Activated B cell treated with CpG ODN at 0.5 μM for 24 hours (primary cell): ENCODE measurements around the gene ARNT2. TPM values are rescaled to one million over a fixed set of nuclear protein-coding genes. Genes with fewer than 3 reads are reported as not detected.

ENCODE experiments used
- ATAC-seq: fragments of 200-7000 bp; cut with Tn5 transposase; one replicate; pipeline ENCODE4 v1.10.0; 2021; ENCODE audit warnings: low read depth, mild to moderate bottlenecking, moderate library complexity
- CTCF ChIA-PET: fragments of 350-600 bp; sonication (Branson Sonifier 250); formaldehyde crosslinking; loops from one replicate; lab custom pipeline; 2021; ENCODE audit warnings: antibody characterized with exemption; lab: Charles Lee
- POLR2A ChIA-PET: fragments of 350-600 bp; sonication (Branson Sonifier 250); formaldehyde crosslinking; loops from one replicate; lab custom pipeline; 2021; ENCODE audit warnings: antibody characterized with exemption; lab: Charles Lee
- DNase-seq: peaks from one replicate; pipeline ENCODE4 v3.0.0; 2022
- H3K27ac Mint-ChIP-seq: one replicate; pipeline ENCODE4 v1.8.0; 2020; ENCODE audit warnings: mixed read lengths
- H3K27me3 Mint-ChIP-seq: one replicate; pipeline ENCODE4 v1.8.0; 2021; ENCODE audit warnings: mixed read lengths
- H3K36me3 Mint-ChIP-seq: one replicate; pipeline ENCODE4 v1.8.0; 2021; ENCODE audit warnings: low read depth, mixed read lengths
- H3K4me1 Mint-ChIP-seq: one replicate; pipeline ENCODE4 v1.8.0; 2021; ENCODE audit warnings: mixed read lengths
- H3K4me3 Mint-ChIP-seq: one replicate; pipeline ENCODE4 v1.8.0; 2020; ENCODE audit warnings: mild to moderate bottlenecking, mixed read lengths
- H3K9me3 Mint-ChIP-seq: one replicate; pipeline ENCODE4 v1.8.0; 2020; ENCODE audit warnings: mixed read lengths
- CTCF ChIP-seq: fragments of 200-600 bp; IDR thresholded peaks from one replicate; pipeline ENCODE4 v1.8.0; 2022; ENCODE audit warnings: antibody characterized with exemption, mild to moderate bottlenecking
- intact Hi-C: fragments of 100-400 bp; cut with micrococcal nuclease; formaldehyde crosslinking; loops from one replicate; pipeline ENCODE4 v1.15.1; 2024
- total RNA-seq: library from RNA; stranded (reverse); gene quantifications from 2 replicates; pipeline ENCODE4 v1.2.3, GENCODE V29; 2022

Gene ARNT2
- total RNA-seq, 1 donor from 2014 or later = not detected

- H3K4me1 Mint-ChIP-seq = no peaks in the 10 kb centered on the region
- H3K36me3 Mint-ChIP-seq = no peaks in the 10 kb centered on the region
- no peaks in the 10 kb centered on the region for H3K9me3 Mint-ChIP-seq
- no peak for TF ChIP-seq CTCF
- DNase-seq (no peak), ATAC-seq (no peak)
- ChIA-PET POLR2A (no interaction called here), CTCF (no interaction called here)
- H3K4me3 Mint-ChIP-seq = no peak overlapping the region
- no peak overlapping the region for H3K27ac Mint-ChIP-seq
- intact Hi-C loops = no loop called here
- peaks cover 25% of the 10 kb centered on the region for H3K27me3 Mint-ChIP-seq
These were observed 64.6 kb downstream of the ARNT2 start for GRCh38 chr15:80468796-80469195.

DNA sequence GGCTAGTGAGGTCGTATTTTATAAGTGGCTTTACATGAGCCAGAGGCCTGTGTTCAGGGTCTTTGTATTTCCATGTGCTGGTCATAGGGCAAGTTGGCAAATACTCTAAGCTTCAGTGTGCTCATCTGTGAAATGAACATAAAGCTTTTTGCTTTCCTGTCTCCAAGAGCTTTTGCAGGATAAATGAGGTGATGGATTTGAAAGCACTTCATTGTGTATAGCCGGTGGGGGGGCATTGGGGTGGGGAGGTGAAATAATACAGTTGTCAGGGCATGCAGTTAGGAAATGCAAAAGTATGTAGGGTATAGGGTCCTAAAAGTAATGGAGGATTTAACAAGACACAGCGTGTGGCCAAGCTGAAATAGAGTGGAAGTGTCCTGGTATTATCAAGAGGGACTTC lies 67.7 kb downstream of the ARNT2 start:
- intact Hi-C loops = no loop called here
- TF ChIP-seq CTCF = no peak
- no peak for ATAC-seq
- Mint-ChIP-seq H3K36me3 (no peaks in the 10 kb centered on the region), H3K9me3 (peaks cover 6% of the 10 kb centered on the region), H3K27me3 (peaks cover 24% of the 10 kb centered on the region), H3K27ac (no peak overlapping the region), H3K4me1 (no peaks in the 10 kb centered on the region), H3K4me3 (no peak overlapping the region)
- DNase-seq = no peak
- CTCF ChIA-PET = no interaction called here
- POLR2A ChIA-PET = no interaction called here

DNA sequence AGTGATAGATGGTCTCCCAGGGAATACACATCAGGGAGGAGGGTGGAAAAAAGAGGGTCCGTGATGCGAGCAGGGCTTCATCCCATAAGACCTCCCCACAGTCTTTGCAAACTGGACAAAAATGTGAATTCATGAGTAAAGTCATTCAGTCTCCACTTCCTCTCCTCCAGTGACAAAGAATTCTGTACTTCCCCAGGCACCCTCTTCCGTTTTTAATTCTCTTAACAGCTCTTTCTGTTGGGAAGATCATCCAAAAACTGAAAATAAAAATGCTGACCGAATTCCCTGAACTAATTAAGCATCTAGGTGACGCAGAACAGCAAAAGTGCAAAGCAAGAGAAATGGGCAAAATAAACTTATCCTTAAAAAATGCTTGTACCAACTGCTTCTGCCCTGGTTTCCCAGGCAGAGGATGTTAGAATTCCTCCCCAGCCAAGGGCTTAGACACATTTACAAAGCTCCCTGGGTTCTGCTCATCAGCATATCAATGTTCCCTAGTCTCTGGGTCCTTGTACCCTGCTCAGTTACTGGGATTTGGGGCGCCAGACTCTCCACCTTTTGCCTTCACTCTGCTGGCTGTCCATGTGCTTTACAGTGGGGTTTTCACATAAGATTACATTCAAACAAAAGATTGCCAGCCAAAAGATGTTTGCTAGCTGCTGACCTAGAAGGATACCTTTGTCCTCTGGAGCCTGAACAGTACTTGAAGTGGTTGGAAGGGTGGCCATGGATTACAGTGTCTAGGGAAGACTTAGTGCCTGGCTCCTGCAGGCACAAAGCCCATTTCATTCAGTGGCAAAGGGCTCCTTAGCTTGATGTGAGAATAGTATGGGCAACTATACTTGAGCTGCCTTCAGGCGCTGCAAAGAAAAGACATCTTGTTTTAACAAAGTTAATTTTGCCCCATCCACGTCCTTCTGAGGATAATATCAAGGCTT lies 69.4 kb downstream of the ARNT2 start:
- ChIA-PET POLR2A (no interaction called here), CTCF (no interaction called here)
- no peaks in the 10 kb centered on the region for H3K36me3 Mint-ChIP-seq
- no peak for ATAC-seq
- H3K9me3 Mint-ChIP-seq = peaks cover 6% of the 10 kb centered on the region
- intact Hi-C loops = no loop called here
- H3K4me1 Mint-ChIP-seq = no peaks in the 10 kb centered on the region
- DNase-seq = no peak
- no peak overlapping the region for H3K4me3 Mint-ChIP-seq
- no peak overlapping the region for H3K27ac Mint-ChIP-seq
- peaks cover 13% of the 10 kb centered on the region for H3K27me3 Mint-ChIP-seq
- no peak for TF ChIP-seq CTCF

DNA sequence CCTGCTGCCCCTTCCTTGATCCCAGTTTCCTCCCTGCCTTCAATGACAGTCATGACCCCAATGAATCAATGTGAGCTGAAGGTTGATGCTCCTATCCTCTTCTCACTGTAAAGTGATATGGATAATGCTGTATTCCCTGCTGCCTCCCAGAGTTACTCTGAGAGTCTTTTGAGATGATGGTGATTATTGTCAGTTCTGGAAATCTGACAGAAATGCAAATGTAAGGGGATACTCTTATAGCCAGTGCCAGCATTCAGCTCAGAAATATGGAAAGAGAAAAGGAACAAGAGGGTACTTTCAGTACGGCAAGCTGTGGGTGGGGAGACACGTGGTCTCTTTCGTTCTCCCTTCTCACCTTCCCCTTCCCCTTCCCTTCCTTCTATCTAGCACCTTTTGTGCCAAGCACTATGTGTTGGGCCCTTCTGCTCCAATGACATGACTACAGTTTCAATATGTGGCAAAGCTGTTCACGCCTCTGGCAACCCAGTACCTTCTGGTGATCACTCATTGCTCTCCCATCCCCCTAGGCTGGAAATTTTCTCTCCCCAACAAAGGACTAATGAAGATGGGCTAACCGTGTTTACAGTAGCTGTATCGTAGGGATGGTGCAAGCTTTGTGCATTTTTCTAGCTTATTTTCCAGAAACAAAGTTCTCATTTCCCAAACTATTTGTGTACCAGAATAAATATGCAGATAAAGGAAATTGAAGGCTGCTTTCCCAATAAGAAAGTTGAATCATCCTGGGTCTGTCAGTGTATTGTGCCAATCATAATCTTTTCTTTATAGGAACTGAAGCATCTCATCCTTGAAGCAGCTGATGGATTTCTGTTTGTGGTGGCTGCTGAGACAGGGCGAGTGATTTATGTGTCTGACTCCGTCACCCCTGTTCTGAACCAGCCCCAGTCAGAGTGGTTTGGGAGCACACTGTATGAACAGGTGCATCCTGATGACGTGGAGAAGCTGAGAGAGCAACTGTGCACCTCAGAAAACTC lies 70.3 kb downstream of the ARNT2 start:
- Mint-ChIP-seq H3K4me3 (no peak overlapping the region), H3K27ac (no peak overlapping the region), H3K9me3 (peaks cover 6% of the 10 kb centered on the region), H3K27me3 (peaks cover 13% of the 10 kb centered on the region), H3K4me1 (no peaks in the 10 kb centered on the region), H3K36me3 (no peaks in the 10 kb centered on the region)
- CTCF ChIA-PET = no interaction called here
- POLR2A ChIA-PET = no interaction called here
- ATAC-seq (no peak), DNase-seq (no peak)
- TF ChIP-seq CTCF = no peak
- intact Hi-C loops = no loop called here

DNA sequence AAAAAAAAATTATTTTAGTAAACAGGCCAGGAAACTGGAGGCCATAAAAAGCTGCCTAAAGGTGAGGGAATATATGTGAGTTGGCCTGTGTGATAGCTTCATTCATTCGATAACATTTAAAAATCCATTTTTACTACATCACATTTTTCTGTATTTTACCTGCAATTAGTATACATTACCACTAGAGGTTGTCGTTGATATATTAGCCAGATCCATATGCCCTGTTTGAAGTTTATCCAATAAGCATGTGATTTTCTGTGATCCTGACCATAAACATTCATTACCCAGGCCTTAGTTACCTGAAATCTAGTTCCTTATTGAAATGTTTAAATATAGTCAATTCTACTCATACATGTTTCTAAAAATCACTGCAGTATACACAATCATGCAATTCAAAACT lies 71.4 kb downstream of the ARNT2 start:
- Mint-ChIP-seq H3K27me3 (peaks cover 10% of the 10 kb centered on the region), H3K9me3 (peaks cover 6% of the 10 kb centered on the region), H3K4me3 (no peak overlapping the region), H3K4me1 (no peaks in the 10 kb centered on the region), H3K36me3 (no peaks in the 10 kb centered on the region), H3K27ac (no peak overlapping the region)
- intact Hi-C loops = no loop called here
- POLR2A ChIA-PET = interaction anchor here (0.7 kb wide), 1 partner anchor 368 kb away, joined by 5 read pairs; no protein-coding TSS in a partner anchor
- CTCF ChIA-PET = no interaction called here
- DNase-seq (no peak), ATAC-seq (no peak)
- no peak for TF ChIP-seq CTCF
